K562 (cell line): ENCODE data around the gene RACK1. TPM values are rescaled to one million over a fixed set of nuclear protein-coding genes. Genes with fewer than 3 reads are reported as not detected.
A peak's percentile ranks its signal among the peaks of the same experiment; 100 is the strongest.

ENCODE experiments used
- BCL6 ChIP-seq: fragments of 250-450 bp; sonication (Bioruptor Pico); IDR thresholded peaks from 2 replicates; pipeline ENCODE4 v1.4.0; 2020
- CTBP1 ChIP-seq: fragments of 450-650 bp; IDR thresholded peaks from 2 replicates; pipeline ENCODE4 v1.6.1; 2016; ENCODE audit warnings: borderline replicate concordance
- E2F4 ChIP-seq: sonication (generic); formaldehyde crosslinking; IDR thresholded peaks from 2 replicates; pipeline ENCODE4 v1.8.0; 2022; ENCODE audit warnings: mild to moderate bottlenecking, low read depth, missing genetic modification reagents
- EWSR1 ChIP-seq: fragments of 450-650 bp; IDR thresholded peaks from 2 replicates; pipeline ENCODE4 v1.6.1; 2018; ENCODE audit warnings: borderline replicate concordance, mild to moderate bottlenecking, low read depth, moderate library complexity; ENCODE audit not compliant: partially characterized antibody
- FIP1L1 ChIP-seq: fragments of 200-400 bp; formaldehyde crosslinking; IDR thresholded peaks from 2 replicates; pipeline ENCODE4 v1.6.1; 2018; ENCODE audit warnings: mild to moderate bottlenecking, low read depth, low read length; ENCODE audit not compliant: poor library complexity, severe bottlenecking
- GTF2B ChIP-seq: IDR thresholded peaks from 2 replicates; pipeline ENCODE4 v1.6.1; 2011; ENCODE audit not compliant: insufficient read length; ENCODE audit errors: extremely low read depth
- HLTF ChIP-seq: fragments of 450-650 bp; IDR thresholded peaks from 2 replicates; pipeline ENCODE4 v1.6.1; 2016
- HMG20A ChIP-seq: fragments of 450-650 bp; formaldehyde crosslinking; conservative IDR thresholded peaks from 2 replicates; pipeline ENCODE4 v1.4.0; 2020; ENCODE audit warnings: mild to moderate bottlenecking, mixed read lengths
- HNRNPK ChIP-seq: fragments of 200-400 bp; formaldehyde crosslinking; IDR thresholded peaks from one replicate; pipeline ENCODE4 v1.6.1; 2018; ENCODE audit warnings: mild to moderate bottlenecking, low read depth, low read length; ENCODE audit not compliant: poor library complexity, severe bottlenecking
- KLF6 ChIP-seq: fragments of 250-450 bp; sonication (Bioruptor Pico); IDR thresholded peaks from 2 replicates; pipeline ENCODE4 v1.4.0; 2020; ENCODE audit warnings: mild to moderate bottlenecking, moderate library complexity, borderline replicate concordance
- MEF2A ChIP-seq: IDR thresholded peaks from 2 replicates; pipeline ENCODE4 v1.6.1; 2011; ENCODE audit warnings: low read depth, mild to moderate bottlenecking, low read length, moderate library complexity; ENCODE audit not compliant: control insufficient read depth
- MLX ChIP-seq, 2 experiments: fragments of 450-650 bp in 1 of 2; sonication (generic) in 1 of 2; formaldehyde crosslinking; conservative IDR thresholded peaks; 2 replicates each; pipeline versions ENCODE4 v1.4.0 to v1.8.1; 2020 to 2022; ENCODE audit warnings: mild to moderate bottlenecking in 1 of 2, missing genetic modification reagents in 1 of 2
- NEUROD1 ChIP-seq: fragments of 150-350 bp; IDR thresholded peaks from 2 replicates; pipeline ENCODE4 v1.6.1; 2014; ENCODE audit warnings: borderline replicate concordance, low read length, low read depth; ENCODE audit not compliant: partially characterized antibody
- NFRKB ChIP-seq: fragments of 450-650 bp; IDR thresholded peaks from 2 replicates; pipeline ENCODE4 v1.6.1; 2016; ENCODE audit warnings: low read depth
- PCBP1 ChIP-seq: fragments of 200-400 bp; formaldehyde crosslinking; IDR thresholded peaks from 2 replicates; pipeline ENCODE4 v1.6.1; 2018; ENCODE audit warnings: mild to moderate bottlenecking, low read depth, low read length; ENCODE audit not compliant: poor library complexity, severe bottlenecking
- RBM25 ChIP-seq: fragments of 200-400 bp; formaldehyde crosslinking; IDR thresholded peaks from 2 replicates; pipeline ENCODE4 v1.6.1; 2018; ENCODE audit warnings: low read length, low read depth, moderate library complexity; ENCODE audit not compliant: severe bottlenecking
- RFX7 ChIP-seq: fragments of 250-450 bp; sonication (Bioruptor Pico); IDR thresholded peaks from 2 replicates; pipeline ENCODE4 v1.5.1; 2021; ENCODE audit warnings: mild to moderate bottlenecking
- SRSF3 ChIP-seq: fragments of 200-400 bp; formaldehyde crosslinking; IDR thresholded peaks from 2 replicates; pipeline ENCODE4 v1.6.1; 2016; ENCODE audit warnings: mild to moderate bottlenecking, low read length, moderate library complexity; ENCODE audit not compliant: insufficient read depth
- TRIM28 ChIP-seq: fragments of 450-650 bp; IDR thresholded peaks from 2 replicates; pipeline ENCODE4 v1.6.1; 2017
- XRCC3 ChIP-seq: fragments of 450-650 bp; IDR thresholded peaks from 2 replicates; pipeline ENCODE4 v1.6.1; 2017; ENCODE audit warnings: mild to moderate bottlenecking, moderate library complexity
- ZBTB2 ChIP-seq: fragments of 450-650 bp; IDR thresholded peaks from 2 replicates; pipeline ENCODE4 v1.6.1; 2016; ENCODE audit warnings: antibody characterized with exemption
- ZFPM2 ChIP-seq: fragments of 250-450 bp; sonication (Bioruptor Pico); IDR thresholded peaks from 2 replicates; pipeline ENCODE4 v1.5.1; 2022; ENCODE audit warnings: mild to moderate bottlenecking
- ZNF197 ChIP-seq: fragments of 200-800 bp; sonication (Bioruptor generic); IDR thresholded peaks from 2 replicates; pipeline ENCODE4 v1.6.1; 2016; ENCODE audit warnings: low read depth, missing genetic modification characterization, missing compliant biosample characterization
- ZNF584 ChIP-seq: fragments of 200-800 bp; sonication (Bioruptor generic); IDR thresholded peaks from 2 replicates; pipeline ENCODE4 v1.6.1; 2016; ENCODE audit warnings: low read depth, mild to moderate bottlenecking, missing genetic modification characterization, missing compliant biosample characterization
- ZNF696 ChIP-seq: fragments of 250-450 bp; sonication (Bioruptor Pico); conservative IDR thresholded peaks from 2 replicates; pipeline ENCODE4 v1.4.0; 2020; ENCODE audit warnings: mild to moderate bottlenecking, moderate library complexity
- ZNF699 ChIP-seq: fragments of 250-450 bp; sonication (Bioruptor Pico); IDR thresholded peaks from 2 replicates; pipeline ENCODE4 v1.8.0; 2021; ENCODE audit warnings: mild to moderate bottlenecking, moderate library complexity; ENCODE audit not compliant: insufficient replicate concordance
- polyA plus RNA-seq, 8 experiments: library from polyadenylated mRNA; depleted of rRNA in 4 of 8; stranded (reverse) in 5 of 8; unstranded in 3 of 8; fragments of >200 nt; fragmentation: Nextera tagmentation in 2 of 8; fragmentation: Illumina TruSeq in 1 of 8; extraction: Ambion mirVana in 2 of 8; extraction: Trizol in 1 of 8; gene quantifications; 2 replicates each; pipeline versions ENCODE4 v1.2.1 to v1.2.3, GENCODE V29; 2011 to 2014; ENCODE audit warnings: inconsistent platforms in 1 of 8, missing spikeins in 1 of 8
- total RNA-seq, 7 experiments: library from RNA; depleted of rRNA in 6 of 7; stranded (reverse); fragments of >200 nt in 6 of 7; fragmentation: Illumina TruSeq in 2 of 7; extraction: Trizol in 2 of 7; gene quantifications; 2 replicates each; pipeline versions ENCODE4 v1.2.1 to v1.2.3, GENCODE V29; 2011 to 2021; ENCODE audit warnings: low replicate concordance in 1 of 7

The RACK1 gene
- total and polyA plus RNA-seq, 9 of the 15 experiments (the other 6 are each of a cell fraction or from before 2014, with no cell fraction given) = 2,303 to 5,311 (median 3,833) TPM

- no peak for TF ChIP-seq SRSF3
- no peak for TF ChIP-seq RFX7 (CRISPR knock-in tag)
- TF ChIP-seq XRCC3 = no peak
- TF ChIP-seq MLX (CRISPR knock-in tag; conservative IDR thresholded peaks at IDR 0.05) = no peak
- TF ChIP-seq FIP1L1 = no peak
- TF ChIP-seq HNRNPK = no peak
- TF ChIP-seq KLF6 (CRISPR knock-in tag) = no peak
- TF ChIP-seq ZNF696 (CRISPR knock-in tag) = no peak
- no peak for TF ChIP-seq ZNF197 (CRISPR knock-in tag)
- TF ChIP-seq ZNF699 (CRISPR knock-in tag) = no peak
- TF ChIP-seq MEF2A = no peak
- TF ChIP-seq BCL6 (CRISPR knock-in tag) = no peak
- TF ChIP-seq EWSR1 = no peak
- TF ChIP-seq NEUROD1 = no peak
- TF ChIP-seq ZNF584 (CRISPR knock-in tag) = no peak
- TF ChIP-seq ZBTB2 = peak; percentile 65; the same call in 1 of the 2 replicates
- no peak for TF ChIP-seq TRIM28
- TF ChIP-seq ZFPM2 (CRISPR knock-in tag) = no peak
- no peak; the same call in 1 of the 2 replicates for TF ChIP-seq E2F4 (CRISPR knock-in tag)
- TF ChIP-seq RBM25 = no peak
- TF ChIP-seq HMG20A = no peak
- no peak for TF ChIP-seq GTF2B
- peak; percentile 24; the same call in 1 of the 2 replicates for TF ChIP-seq CTBP1
- peak; percentile 80 for TF ChIP-seq PCBP1
- no peak for TF ChIP-seq HLTF
- TF ChIP-seq NFRKB = no peak
Observed at GRCh38 chr5:181204113-181204825, 39.4 kb downstream of the RACK1 start (continued).
